ENCODE results near the gene CD68. TPM values are rescaled to one million over a fixed set of nuclear protein-coding genes. Genes with fewer than 3 reads are reported as not detected.
A peak's percentile ranks its signal among the peaks of the same experiment; 100 is the strongest.

CD68 gene
- polyA plus RNA-seq, 4 donors: 60.2 to 708 (median 171) TPM

DNA sequence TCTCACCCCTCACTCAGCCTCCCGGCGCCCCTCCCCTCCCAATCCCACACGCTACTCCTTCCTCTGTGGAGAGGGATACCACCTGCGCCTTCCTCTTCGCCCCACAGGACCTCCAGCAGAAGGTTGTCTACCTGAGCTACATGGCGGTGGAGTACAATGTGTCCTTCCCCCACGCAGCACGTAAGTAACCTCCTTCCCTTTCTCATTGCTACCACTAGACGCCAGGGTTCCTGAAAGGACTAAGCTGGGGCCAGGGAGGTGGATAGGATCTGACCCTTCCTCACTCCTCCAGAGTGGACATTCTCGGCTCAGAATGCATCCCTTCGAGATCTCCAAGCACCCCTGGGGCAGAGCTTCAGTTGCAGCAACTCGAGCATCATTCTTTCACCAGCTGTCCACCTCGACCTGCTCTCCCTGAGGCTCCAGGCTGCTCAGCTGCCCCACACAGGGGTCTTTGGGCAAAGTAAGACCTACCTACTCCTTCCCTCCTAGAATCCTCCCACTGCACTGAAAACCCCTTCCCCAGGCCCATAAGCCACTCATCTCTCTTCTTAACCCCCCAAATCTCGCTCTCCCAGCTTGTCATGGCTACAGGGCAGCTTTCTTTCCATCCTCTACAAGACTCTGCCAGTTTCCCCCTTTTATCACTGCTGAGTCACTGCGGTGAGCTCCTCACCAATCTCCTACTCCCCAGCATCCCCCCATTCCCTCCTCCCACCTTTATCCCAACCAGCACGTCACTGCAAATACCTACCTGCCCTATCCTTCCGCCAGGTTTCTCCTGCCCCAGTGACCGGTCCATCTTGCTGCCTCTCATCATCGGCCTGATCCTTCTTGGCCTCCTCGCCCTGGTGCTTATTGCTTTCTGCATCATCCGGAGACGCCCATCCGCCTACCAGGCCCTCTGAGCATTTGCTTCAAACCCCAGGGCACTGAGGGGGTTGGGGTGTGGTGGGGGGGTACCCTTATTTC lies 1.5 kb downstream of the CD68 start:
- WGBS, 3 donors: 66 to 79% (median 71%) methylated on average over 23 of the region's 23 CpGs
- FAIRE-seq (no peak), DNase-seq (peak in 1 of 2 donors; percentile 26)
- Histone ChIP-seq H3K4me3 (ENCODE audit: low read depth in 1 of 3, low read length in 3 of 3) (peak overlapping the region in 2 of 3 donors; percentile 67 to 69), H3K36me3 (ENCODE audit: control insufficient read depth in 3 of 3, insufficient read depth in 2 of 3, low read depth in 1 of 3, low read length in 3 of 3) (peaks cover 10 to 78% (median 19%) of the 10 kb centered on the region in 3 donors), H3K27me3 (ENCODE audit: control insufficient read depth in 3 of 3, insufficient read depth in 3 of 3, low read length in 3 of 3) (no peaks in the 10 kb centered on the region), H3K9me3 (ENCODE audit: control insufficient read depth in 2 of 2, insufficient read depth in 1 of 2, low read depth in 1 of 2, low read length in 1 of 2) (peaks cover 0 to 6% of the 10 kb centered on the region in 2 donors), H3K4me1 (ENCODE audit: control insufficient read depth in 3 of 3, insufficient read depth in 2 of 3, low read depth in 1 of 3, low read length in 2 of 3) (peaks cover 3 to 60% (median 11%) of the 10 kb centered on the region in 3 donors), H3K27ac (ENCODE audit: low read depth in 1 of 3, low read length in 2 of 3) (peak overlapping the region; percentile 95 to 97 (median 97))

DNA sequence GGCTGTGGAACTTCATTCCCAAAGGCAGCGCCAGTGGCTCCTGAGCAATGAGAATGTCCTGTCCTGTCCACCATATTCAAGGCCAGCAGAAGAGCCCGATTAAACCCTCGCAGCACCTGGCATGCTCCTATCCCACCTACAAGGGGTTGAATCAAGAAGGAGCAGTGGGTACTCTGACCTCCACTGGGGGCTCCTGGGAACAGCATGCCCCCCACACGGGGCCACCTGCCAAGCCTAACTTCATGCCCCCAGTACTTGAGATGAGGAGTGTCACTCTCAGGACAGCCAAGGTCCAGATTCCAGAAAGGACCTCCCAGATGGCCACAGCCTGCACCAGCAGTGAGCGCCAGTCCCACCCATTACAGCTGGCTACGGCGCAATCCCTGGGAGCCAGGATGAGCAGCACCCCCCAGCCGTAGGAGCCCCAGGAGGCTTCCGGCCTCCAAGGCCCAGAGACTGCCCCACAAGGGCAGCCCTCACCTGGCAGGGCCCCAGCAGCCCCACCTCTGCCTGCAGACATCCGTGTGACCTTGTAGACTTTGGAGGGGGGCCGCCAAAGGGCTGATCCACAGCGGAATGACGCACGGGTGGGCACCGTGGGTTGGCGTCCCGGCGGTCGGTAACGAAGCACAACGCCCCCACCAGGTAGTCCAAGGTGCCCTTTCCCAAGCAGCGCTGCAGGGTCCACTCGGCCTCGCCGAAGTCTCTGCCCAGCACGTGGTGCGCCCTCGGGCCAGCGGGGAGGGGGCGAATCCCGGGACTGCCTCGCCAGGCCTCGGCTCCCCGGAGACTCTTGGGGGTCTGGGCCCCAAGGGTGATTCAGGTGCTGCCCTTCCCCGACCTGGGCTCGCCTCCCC lies 3.2 kb downstream of the CD68 start:
- 86 to 88% (median 87%) methylated on average over 31 to 36 of the region's 36 CpGs for WGBS, 3 donors
- Histone ChIP-seq H3K9me3 (ENCODE audit: control insufficient read depth in 2 of 2, insufficient read depth in 1 of 2, low read depth in 1 of 2, low read length in 1 of 2) (peaks cover 0 to 6% of the 10 kb centered on the region in 2 donors), H3K36me3 (ENCODE audit: control insufficient read depth in 3 of 3, insufficient read depth in 2 of 3, low read depth in 1 of 3, low read length in 3 of 3) (peaks cover 3 to 77% (median 8%) of the 10 kb centered on the region in 3 donors), H3K4me1 (ENCODE audit: control insufficient read depth in 3 of 3, insufficient read depth in 2 of 3, low read depth in 1 of 3, low read length in 2 of 3) (peaks cover 3 to 56% (median 11%) of the 10 kb centered on the region in 3 donors), H3K4me3 (ENCODE audit: low read depth in 1 of 3, low read length in 3 of 3) (peak overlapping the region in 2 of 3 donors; percentile 53 to 78), H3K27me3 (ENCODE audit: control insufficient read depth in 3 of 3, insufficient read depth in 3 of 3, low read length in 3 of 3) (no peaks in the 10 kb centered on the region), H3K27ac (ENCODE audit: low read depth in 1 of 3, low read length in 2 of 3) (peak overlapping the region; percentile 83 to 98 (median 89))
- FAIRE-seq (no peak), DNase-seq (peak in 1 of 2 donors; percentile 39)

DNA sequence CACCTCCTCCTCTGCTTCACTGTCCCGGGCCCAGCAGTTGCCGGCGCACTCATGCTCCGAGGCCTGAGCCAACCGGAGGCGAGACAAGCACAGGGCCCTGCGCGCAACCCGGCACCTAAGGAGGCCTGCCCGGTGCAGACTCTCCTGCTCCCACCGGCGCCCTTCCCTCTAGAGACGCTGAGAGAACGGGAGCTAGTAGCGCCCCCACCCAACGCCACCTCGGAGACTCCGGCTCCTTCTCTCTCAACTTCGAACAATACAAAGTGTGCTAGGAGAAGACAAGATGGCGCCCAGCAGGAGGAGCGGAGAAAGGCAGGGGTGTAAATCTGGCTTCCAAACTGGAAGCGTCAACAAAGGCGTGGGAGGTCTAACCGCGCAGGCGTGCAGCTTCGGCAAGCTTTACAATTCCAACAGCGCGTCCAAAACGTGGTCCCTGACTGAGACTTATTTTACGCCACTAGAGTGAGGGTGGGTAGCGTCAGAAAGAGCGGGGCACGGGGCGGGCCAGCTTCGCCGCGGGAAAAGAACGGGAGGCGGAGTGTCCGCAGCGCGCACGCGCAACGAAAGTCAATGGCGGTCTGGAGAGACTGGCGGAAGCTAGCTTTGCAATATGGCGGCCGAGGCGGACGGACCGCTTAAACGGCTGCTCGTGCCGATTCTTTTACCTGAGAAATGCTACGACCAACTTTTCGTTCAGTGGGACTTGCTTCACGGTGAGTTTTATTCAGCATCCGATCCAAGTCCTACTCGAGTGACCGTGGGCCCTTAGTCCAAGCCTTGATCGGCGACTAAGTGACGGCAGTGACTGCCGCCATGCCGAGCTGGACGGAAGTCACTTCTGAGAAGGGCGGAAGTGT lies 4.0 kb downstream of the CD68 start, which contains the start of gene MPDU1:
Gene MPDU1 (plus strand): TSS at position 600 of the 857 bp plus-strand sequence. CDS start 11 bp downstream, at position 611.
- DNase-seq (peak; percentile 95 to 99), FAIRE-seq (no peak)
- no peaks in the 10 kb centered on the region for H3K27me3 ChIP-seq (ENCODE audit: control insufficient read depth in 3 of 3, insufficient read depth in 3 of 3, low read length in 3 of 3)
- H3K36me3 ChIP-seq (ENCODE audit: control insufficient read depth in 3 of 3, insufficient read depth in 2 of 3, low read depth in 1 of 3, low read length in 3 of 3): peaks cover 0 to 77% (median 7%) of the 10 kb centered on the region in 3 donors
- peaks cover 3 to 51% (median 11%) of the 10 kb centered on the region in 3 donors for H3K4me1 ChIP-seq (ENCODE audit: control insufficient read depth in 3 of 3, insufficient read depth in 2 of 3, low read depth in 1 of 3, low read length in 2 of 3)
- H3K4me3 ChIP-seq (ENCODE audit: low read depth in 1 of 3, low read length in 3 of 3): peak within 1 kb of the TSS; percentile 37 to 78 (median 53)
- WGBS, 3 donors: 15 to 20% (median 16%) methylated on average over 69 of the region's 69 CpGs
- H3K27ac ChIP-seq (ENCODE audit: low read depth in 1 of 3, low read length in 2 of 3): peak within 1 kb of the TSS; percentile 83 to 98 (median 89)
- peaks cover 0 to 6% of the 10 kb centered on the region in 2 donors for H3K9me3 ChIP-seq (ENCODE audit: control insufficient read depth in 2 of 2, insufficient read depth in 1 of 2, low read depth in 1 of 2, low read length in 1 of 2)

DNA sequence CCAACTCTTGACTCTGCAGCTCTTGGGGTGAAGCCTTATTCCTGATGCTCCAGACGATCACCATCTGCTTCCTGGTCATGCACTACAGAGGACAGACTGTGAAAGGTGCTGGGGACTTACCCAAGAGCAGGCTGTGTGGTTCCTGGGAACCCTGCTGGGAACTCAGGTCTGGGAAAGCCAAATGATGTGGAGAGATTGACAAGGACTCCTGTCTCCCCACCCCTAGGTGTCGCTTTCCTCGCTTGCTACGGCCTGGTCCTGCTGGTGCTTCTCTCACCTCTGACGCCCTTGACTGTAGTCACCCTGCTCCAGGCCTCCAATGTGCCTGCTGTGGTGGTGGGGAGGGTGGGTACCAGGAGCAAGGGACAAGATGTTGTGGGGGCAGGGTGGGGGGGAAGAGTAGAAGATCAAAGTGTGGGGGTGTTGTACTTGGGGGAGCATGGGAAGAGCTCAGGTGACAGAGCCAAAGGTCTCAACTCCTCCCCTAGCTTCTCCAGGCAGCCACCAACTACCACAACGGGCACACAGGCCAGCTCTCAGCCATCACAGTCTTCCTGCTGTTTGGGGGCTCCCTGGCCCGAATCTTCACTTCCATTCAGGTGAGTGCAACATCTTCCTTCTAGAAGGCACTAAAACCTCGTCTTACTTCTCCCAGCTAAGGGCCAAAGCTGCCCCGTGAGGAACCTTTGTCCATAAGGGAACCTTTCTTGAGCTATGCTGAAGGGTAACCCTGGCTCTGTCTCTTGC lies 7.4 kb downstream of the CD68 start:
- H3K4me1 ChIP-seq (ENCODE audit: control insufficient read depth in 3 of 3, insufficient read depth in 2 of 3, low read depth in 1 of 3, low read length in 2 of 3): peaks cover 0 to 35% (median 10%) of the 10 kb centered on the region in 3 donors
- no peak overlapping the region for H3K27ac ChIP-seq (ENCODE audit: low read depth in 1 of 3, low read length in 2 of 3)
- peaks cover 0 to 6% of the 10 kb centered on the region in 2 donors for H3K9me3 ChIP-seq (ENCODE audit: control insufficient read depth in 2 of 2, insufficient read depth in 1 of 2, low read depth in 1 of 2, low read length in 1 of 2)
- no peak for FAIRE-seq
- no peak overlapping the region for H3K4me3 ChIP-seq (ENCODE audit: low read depth in 1 of 3, low read length in 3 of 3)
- no peaks in the 10 kb centered on the region for H3K27me3 ChIP-seq (ENCODE audit: control insufficient read depth in 3 of 3, insufficient read depth in 3 of 3, low read length in 3 of 3)
- WGBS, 3 donors: 37 to 67% (median 59%) methylated on average over 9 of the region's 9 CpGs
- DNase-seq: peak; percentile 65 to 82
- peaks cover 6 to 80% (median 7%) of the 10 kb centered on the region in 3 donors for H3K36me3 ChIP-seq (ENCODE audit: control insufficient read depth in 3 of 3, insufficient read depth in 2 of 3, low read depth in 1 of 3, low read length in 3 of 3)

DNA sequence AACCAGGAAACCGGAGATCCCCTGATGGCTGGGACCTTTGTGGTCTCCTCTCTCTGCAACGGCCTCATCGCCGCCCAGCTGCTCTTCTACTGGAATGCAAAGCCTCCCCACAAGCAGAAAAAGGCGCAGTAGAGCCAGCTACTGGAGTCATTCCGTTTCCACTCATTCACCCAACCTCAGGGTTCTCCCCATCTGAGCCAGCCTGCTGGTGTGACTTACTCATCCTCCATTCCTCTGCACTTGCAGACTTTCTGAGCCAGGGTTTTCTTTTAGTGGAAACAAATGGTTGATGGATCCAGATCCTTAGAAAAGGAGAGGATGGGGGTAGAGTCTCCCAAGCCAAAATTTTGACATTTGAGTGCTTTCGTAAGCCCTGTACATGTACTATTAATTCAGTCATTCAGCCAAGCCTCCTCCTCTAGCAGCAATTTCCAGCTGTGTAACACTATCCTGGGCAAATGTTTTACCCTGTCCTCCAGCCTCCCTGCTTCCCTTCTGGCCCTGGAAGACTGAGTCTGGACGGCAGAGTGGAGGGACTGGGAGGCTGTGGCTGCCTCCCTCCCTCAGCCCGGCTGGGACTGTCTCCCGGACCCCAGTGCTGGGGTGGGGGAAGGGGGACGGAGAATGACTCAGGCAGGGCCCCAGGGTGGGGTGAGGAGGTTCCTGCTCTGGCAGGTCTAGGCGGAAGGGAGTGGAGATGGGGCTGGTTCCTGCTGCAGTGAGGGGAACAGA lies 8.1 kb downstream of the CD68 start:
- H3K4me3 ChIP-seq (ENCODE audit: low read depth in 1 of 3, low read length in 3 of 3): no peak overlapping the region
- DNase-seq (no peak), FAIRE-seq (no peak)
- H3K27ac ChIP-seq (ENCODE audit: low read depth in 1 of 3, low read length in 2 of 3): no peak overlapping the region
- peaks cover 11 to 80% (median 13%) of the 10 kb centered on the region in 3 donors for H3K36me3 ChIP-seq (ENCODE audit: control insufficient read depth in 3 of 3, insufficient read depth in 2 of 3, low read depth in 1 of 3, low read length in 3 of 3)
- H3K9me3 ChIP-seq (ENCODE audit: control insufficient read depth in 2 of 2, insufficient read depth in 1 of 2, low read depth in 1 of 2, low read length in 1 of 2): peaks cover 0 to 6% of the 10 kb centered on the region in 2 donors
- WGBS, 3 donors: 74 to 87% (median 85%) methylated on average over 11 to 12 of the region's 12 CpGs
- no peaks in the 10 kb centered on the region for H3K27me3 ChIP-seq (ENCODE audit: control insufficient read depth in 3 of 3, insufficient read depth in 3 of 3, low read length in 3 of 3)
- H3K4me1 ChIP-seq (ENCODE audit: control insufficient read depth in 3 of 3, insufficient read depth in 2 of 3, low read depth in 1 of 3, low read length in 2 of 3): peaks cover 0 to 29% (median 9%) of the 10 kb centered on the region in 3 donors

DNA sequence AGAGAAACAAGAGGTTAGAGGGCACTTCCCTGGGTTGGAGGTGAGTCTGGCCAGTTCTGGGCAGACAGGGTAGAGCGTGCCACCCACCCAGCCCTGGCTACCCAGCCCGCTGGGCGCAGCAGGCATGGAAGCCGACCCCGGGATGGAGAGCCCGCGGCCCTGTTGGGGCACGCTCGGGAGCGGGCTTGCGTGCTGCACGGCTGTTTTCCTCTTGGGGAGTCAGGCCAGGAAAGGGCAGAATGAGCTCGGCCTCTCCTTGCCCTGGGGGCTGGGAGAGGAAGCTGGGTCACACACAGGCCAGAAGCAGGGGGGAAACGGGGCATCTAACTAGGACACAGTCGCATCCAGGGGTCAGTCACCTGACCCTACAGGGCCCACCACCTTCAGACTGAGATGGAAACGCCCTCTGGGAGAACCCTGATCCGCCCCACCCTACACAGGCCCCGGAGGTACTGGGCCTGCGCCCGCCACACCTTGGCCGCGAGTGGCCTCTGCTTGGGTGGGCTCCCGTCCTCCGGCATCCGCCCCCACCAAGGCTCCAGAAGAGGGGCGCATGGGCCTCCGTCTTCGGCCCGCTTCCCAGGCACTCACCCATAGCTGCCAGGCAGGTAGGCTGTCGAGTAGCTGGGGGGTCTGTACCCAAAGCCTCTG lies 9.2 kb downstream of the CD68 start:
- Histone ChIP-seq H3K9me3 (ENCODE audit: control insufficient read depth in 2 of 2, insufficient read depth in 1 of 2, low read depth in 1 of 2, low read length in 1 of 2) (no peaks in the 10 kb centered on the region), H3K4me1 (ENCODE audit: control insufficient read depth in 3 of 3, insufficient read depth in 2 of 3, low read depth in 1 of 3, low read length in 2 of 3) (peaks cover 0 to 21% (median 3%) of the 10 kb centered on the region in 3 donors), H3K36me3 (ENCODE audit: control insufficient read depth in 3 of 3, insufficient read depth in 2 of 3, low read depth in 1 of 3, low read length in 3 of 3) (peaks cover 18 to 85% (median 22%) of the 10 kb centered on the region in 3 donors), H3K4me3 (ENCODE audit: low read depth in 1 of 3, low read length in 3 of 3) (peak overlapping the region in 1 of 3 donors; percentile 39), H3K27me3 (ENCODE audit: control insufficient read depth in 3 of 3, insufficient read depth in 3 of 3, low read length in 3 of 3) (no peaks in the 10 kb centered on the region), H3K27ac (ENCODE audit: low read depth in 1 of 3, low read length in 2 of 3) (peak overlapping the region in 1 of 3 donors; percentile 9)
- no peak for DNase-seq
- no peak for FAIRE-seq
- WGBS, 3 donors: 72 to 89% (median 85%) methylated on average over 17 to 30 of the region's 30 CpGs

All from small intestine (tissue), 7 donors.